B cell (primary cell): ENCODE data around the gene DUSP15.

ENCODE experiments used
- EZH2 ChIP-seq: IDR thresholded peaks from 2 replicates; pipeline ENCODE4 v1.6.1; 2012; ENCODE audit warnings: borderline replicate concordance, low read depth, mild to moderate bottlenecking, moderate library complexity, low read length; ENCODE audit not compliant: insufficient read depth, poor library complexity, severe bottlenecking
- TF ChIP-seq, protein P1 (sequence below): fragments of 200-600 bp; IDR thresholded peaks from one replicate; pipeline ENCODE4 v1.8.0; 2022; ENCODE audit warnings: antibody characterized with exemption, mild to moderate bottlenecking

GRCh38 chr20:31836853-31837608, 33.3 kb downstream of the DUSP15 start:
- TF ChIP-seq, protein P1, sequence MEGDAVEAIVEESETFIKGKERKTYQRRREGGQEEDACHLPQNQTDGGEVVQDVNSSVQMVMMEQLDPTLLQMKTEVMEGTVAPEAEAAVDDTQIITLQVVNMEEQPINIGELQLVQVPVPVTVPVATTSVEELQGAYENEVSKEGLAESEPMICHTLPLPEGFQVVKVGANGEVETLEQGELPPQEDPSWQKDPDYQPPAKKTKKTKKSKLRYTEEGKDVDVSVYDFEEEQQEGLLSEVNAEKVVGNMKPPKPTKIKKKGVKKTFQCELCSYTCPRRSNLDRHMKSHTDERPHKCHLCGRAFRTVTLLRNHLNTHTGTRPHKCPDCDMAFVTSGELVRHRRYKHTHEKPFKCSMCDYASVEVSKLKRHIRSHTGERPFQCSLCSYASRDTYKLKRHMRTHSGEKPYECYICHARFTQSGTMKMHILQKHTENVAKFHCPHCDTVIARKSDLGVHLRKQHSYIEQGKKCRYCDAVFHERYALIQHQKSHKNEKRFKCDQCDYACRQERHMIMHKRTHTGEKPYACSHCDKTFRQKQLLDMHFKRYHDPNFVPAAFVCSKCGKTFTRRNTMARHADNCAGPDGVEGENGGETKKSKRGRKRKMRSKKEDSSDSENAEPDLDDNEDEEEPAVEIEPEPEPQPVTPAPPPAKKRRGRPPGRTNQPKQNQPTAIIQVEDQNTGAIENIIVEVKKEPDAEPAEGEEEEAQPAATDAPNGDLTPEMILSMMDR: no peak
- TF ChIP-seq EZH2: no peak
